Putamen (tissue), 1 donor: ENCODE results near the gene IL13.

Experiments used
- DNase-seq: peaks from one replicate; pipeline ENCODE4 v3.0.0-alpha.2; 2016; ENCODE audit warnings: low spot score

Gene IL13

DNA sequence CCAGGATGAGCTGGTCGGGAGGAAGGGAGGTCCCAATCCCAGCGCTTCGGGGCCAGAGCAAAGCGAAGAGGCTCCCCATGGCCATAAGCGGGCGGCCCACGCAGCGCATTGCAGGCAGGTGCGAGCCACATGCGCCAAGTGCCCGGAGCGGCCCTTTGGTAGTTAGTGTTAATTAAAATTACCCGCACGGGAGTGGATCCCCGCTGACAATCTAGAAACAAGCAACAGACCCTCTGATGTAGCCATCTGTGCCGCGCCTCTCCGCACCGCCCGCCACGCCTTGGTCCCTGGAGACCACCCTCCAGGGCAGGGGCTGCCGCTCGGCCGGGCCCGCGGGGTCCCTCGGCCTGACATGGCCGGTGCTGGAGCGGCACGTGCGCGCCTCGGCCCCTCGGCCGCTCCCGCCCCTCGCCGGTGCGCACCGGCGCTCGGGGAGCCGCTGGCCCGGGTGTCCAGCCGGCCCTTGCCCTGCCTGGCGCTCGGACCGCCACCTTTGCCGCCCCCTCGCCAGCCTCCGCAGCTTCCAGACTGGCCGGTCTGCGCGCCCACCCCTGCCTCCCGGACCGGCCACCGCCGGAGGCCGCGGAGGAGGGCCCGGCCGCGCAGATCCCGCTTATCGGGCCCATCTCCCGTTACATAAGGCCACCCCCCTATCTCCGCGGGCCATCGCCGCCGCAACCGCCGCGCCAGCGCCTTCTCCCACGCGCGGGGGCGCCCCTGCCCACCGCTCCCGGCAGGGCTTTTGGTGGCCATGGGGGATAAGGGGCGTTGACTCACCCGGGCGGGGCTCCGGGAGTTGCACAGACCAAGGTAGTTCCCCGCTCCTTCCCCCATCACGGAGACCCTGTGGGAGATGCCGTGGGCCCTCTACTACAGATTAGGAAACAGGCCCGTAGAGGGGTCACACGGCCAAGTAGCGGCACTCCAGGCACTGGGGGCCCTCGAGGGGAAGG lies 1.9 kb upstream of the IL13 start:
- DNase-seq = peak; percentile 15

DNA sequence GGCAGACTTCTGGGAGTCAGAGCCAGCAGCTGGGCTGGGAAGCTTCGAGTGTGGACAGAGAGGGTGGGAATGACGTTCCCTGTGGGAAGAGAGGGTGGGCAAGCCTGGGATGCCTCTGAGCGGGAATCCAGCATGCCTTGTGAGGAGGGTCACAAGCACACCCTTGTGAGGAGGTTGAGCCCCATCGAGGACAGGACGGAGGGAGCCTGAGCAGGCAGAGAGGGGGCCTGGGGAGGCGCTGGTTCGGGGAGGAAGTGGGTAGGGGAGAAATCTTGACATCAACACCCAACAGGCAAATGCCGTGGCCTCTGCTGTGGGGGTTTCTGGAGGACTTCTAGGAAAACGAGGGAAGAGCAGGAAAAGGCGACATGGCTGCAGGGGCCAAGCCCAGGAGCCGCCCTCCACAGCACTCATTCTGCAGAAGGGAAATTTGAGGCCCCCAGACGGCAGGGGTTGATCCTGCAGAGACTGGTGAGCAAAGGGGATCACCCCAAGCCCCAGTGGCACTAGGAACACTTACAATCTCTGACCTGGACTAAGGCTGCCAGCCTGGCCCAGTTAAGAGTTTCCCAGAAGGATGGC lies 1.1 kb upstream of the IL13 start:
- no peak for DNase-seq

DNA sequence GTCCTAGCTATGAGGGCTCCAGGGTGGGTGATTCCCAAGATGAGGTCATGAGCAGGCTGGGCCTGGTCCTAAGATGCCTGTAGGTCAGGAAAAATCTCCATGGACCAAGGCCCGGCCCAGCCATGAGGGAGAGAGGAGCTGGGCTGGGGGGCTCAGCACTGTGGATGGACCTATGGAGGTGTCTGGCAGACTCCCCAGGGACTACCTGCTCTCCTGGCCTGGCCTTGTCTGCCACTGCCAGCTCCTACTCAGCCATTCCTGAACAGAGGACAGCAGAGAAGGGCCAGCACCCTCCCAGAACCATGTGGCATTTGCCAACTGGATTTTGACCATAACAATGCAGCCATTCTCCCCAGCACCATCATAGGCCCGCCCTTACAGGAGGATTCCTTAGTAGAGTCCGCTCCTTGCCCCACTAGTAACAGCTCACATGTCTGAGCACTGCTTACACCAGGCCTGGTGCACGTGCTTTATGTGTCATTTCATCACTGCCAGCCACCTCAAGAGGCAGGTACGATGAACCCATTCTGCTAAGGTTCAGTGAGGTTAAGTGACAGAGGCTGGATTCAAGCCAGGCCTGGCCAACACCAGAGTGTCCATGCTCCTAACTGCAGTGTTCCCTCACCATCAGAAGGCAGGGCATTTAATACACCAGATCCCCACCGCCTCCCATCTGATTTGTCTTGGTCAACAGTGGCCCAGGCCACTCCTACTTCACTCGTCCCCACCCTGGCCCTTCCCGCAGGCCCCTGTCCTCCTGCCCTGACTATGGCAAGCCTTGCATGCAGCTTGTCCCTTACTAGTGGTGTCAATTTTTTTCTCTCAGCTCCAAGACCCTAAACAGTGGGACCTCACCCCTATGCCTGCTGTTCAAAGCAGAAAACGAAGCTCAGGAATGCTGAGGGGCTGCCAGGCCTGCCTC lies 669 bp downstream of the IL13 start:
- peak; percentile 9 for DNase-seq

DNA sequence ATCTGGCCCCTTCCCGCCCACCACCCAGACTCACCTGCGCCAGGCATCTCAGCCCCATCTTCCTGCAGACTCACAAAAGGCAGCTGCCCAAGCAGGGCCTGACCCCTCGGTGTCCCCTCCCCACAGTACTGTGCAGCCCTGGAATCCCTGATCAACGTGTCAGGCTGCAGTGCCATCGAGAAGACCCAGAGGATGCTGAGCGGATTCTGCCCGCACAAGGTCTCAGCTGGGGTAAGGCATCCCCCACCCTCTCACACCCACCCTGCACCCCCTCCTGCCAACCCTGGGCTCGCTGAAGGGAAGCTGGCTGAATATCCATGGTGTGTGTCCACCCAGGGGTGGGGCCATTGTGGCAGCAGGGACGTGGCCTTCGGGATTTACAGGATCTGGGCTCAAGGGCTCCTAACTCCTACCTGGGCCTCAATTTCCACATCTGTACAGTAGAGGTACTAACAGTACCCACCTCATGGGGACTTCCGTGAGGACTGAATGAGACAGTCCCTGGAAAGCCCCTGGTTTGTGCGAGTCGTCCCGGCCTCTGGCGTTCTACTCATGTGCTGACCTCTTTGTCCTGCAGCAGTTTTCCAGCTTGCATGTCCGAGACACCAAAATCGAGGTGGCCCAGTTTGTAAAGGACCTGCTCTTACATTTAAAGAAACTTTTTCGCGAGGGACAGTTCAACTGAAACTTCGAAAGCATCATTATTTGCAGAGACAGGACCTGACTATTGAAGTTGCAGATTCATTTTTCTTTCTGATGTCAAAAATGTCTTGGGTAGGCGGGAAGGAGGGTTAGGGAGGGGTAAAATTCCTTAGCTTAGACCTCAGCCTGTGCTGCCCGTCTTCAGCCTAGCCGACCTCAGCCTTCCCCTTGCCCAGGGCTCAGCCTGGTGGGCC lies 1.9 kb downstream of the IL13 start:
- DNase-seq = no peak

DNA sequence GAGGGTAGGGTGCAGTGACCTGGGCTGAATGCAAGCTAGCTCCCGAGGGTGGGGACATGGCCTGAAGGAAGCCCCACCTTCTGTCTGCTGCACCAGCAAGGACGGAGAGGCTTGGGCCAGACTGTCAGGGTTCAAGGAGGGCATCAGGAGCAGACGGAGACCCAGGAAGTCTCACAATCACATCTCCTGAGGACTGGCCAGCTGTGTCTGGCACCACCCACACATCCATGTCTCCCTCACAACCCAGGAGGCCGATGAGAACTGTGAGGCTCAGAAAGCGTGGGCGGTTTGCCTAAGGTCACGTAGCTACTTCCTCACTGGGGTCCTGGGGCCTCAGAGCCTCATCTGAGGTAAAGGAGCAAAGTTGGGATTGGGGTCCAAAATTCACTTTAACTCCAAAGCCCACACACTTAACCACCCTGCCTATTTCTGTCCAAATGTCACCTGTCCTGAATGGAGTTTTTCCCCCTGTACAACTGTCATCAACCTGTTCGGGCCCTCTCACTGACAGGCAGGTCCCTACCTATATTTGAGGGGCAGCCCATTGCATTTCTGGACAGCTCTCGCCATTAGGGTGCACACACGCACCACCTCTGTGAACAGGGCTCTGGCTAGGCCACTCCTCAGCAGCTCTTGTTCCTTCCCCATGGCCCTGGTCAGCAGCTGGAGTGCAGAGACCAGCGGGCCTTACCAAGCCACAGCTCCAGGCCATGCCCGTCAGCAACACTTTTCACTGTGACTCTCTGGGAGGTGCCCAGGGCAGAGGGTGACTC lies 3.4 kb downstream of the IL13 start:
- DNase-seq = no peak

DNA sequence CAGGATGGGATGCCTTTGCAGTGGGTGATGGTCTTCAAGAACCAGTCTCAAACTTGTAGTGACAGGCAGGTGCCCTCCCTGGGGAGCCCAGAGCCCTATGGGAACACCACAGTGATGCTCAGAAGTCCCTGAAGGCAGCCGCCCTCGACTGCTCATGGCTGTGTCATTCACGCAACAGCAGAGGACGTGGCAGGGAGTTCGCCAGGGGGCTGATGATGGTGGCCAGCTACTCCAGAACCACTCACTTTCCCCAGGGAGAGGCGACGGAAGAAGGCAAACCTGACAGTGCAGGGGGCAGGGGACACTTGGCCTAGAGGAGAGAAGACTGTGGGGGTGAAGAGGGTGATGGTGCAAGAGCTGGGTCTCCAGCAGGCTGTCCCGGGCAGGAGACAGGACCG lies 4.0 kb downstream of the IL13 start:
- DNase-seq = no peak

DNA sequence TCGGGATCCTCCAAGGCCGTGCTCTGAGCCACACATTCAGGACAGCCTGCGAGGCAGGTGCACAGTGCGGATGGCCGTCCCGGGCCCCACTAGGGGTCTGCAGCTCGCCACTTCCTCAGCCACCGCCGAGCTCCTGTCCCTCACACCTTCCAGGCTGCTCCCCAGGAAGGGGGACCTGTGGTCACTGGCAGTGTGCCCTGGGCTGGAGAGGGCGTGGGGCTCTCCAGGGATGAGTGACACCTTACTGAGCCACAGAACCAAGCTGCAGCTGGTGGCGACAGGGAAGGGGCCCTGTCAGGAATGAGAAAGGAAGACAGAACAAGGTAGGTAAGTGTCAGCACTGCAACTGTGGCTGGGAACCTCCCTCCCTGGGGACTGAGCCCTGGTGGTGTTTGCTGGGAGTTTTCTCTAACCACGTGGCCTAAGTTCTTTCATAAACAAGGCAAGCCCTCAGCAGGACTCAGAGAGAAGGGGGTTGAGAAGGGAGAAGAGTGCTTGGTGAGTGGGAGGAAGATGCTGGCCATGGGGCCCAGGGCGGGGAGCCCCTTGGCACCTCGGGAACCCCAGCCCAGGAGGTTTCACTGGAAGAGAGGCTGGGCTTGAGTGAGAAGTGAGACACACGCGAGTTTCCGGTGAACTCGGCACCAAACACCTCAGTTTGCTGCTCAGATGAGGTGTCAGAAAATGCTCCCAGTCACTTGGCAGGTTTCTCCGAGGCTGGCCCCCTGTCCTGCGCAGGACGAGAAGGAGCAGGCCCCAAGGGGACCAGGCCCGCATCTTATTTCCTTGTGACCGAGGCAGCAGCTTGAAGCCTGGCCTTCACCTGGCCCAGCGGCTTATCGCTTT lies 5.2 kb downstream of the IL13 start:
- DNase-seq = no peak

DNA sequence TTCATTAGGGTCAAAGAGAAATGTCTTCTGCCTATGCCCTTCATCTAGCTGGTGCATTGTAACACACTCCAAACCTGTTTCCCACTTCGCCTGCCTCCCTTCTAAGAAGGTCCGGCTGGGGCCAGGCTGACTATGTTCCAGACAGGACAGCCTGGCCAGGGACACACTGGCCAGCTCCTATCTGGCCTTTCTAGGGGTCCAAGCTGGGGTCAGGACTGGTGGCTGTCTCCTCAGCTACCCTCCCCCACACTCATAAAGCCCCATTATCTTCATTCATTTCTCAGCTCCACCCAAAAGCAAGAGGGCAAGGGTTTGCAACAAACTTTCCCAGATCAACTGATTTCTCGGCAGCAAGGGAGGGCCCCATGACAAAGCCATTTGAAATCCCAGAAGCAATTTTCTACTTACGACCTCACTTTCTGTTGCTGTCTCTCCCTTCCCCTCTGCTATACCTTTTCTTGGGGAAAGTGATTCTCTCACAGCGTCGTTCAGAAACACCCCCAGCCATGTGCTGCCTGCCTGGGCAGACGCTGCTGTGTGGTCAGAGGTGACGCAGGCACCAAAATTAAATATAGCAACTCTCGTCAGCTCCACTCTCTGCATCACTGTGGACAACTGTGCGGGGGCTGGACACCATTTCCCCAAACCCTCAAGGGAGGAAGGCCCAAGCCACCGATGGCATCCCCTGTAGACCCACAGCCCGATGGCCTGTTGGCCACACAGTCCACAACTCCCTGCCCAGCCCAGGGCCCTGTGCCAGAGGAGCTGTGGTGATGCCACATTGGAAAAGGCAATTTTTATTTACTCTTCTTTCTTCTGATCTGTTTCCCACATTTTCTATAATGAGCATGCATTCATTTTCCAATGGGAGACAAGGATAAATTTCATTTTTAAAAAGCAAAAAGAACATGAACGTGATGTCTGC lies 6.1 kb downstream of the IL13 start:
- DNase-seq = no peak

DNA sequence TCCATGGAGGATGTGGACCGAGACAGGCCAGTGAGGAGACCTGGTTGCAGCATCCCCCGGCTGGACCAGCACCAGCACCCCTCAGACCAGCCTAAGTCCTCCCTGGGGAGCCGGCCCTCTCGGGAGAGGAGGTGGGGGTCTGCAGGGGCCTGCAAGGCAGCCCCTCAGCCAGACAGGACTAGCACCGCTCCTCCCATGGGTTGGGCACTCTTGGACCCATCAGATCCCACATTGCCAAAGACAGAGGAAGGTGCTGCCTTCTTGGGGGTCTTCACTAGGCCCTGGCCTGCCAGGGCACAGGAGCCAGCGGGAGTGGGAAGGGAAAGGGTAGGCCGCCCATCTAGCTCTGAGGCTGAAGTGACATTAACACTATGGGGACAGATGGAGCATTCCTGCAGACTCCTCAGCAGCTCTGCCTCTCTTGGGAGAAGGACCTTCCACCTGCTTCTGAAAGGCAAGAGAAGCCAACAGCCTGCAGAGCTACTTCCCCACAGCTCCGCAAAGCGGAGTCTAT lies 6.8 kb downstream of the IL13 start:
- no peak for DNase-seq

DNA sequence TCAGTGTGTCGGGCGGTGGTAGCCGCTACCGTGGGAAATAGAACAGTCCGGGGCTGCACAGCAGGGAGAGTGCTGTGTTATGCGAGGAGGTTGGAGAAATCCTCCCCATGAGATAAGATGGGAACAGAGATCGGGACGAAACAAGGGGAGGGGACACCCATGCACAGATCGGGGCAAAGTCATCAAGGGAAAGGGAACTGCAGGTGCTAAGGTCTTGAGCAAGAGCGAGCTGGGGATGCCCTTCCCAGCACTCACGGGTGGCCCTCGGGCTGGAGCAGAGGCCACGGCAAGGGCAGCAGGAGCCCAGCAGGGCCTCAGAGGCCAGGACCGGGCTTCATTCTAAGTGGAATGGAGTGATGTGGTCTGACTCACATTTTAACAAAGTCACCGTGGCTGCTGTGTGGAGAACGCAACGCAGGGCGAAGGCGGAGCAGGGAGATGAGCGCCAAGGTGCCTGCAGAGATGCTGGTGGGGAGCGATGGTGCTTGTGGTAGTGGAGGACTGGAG lies 7.7 kb downstream of the IL13 start:
- DNase-seq = no peak

DNA sequence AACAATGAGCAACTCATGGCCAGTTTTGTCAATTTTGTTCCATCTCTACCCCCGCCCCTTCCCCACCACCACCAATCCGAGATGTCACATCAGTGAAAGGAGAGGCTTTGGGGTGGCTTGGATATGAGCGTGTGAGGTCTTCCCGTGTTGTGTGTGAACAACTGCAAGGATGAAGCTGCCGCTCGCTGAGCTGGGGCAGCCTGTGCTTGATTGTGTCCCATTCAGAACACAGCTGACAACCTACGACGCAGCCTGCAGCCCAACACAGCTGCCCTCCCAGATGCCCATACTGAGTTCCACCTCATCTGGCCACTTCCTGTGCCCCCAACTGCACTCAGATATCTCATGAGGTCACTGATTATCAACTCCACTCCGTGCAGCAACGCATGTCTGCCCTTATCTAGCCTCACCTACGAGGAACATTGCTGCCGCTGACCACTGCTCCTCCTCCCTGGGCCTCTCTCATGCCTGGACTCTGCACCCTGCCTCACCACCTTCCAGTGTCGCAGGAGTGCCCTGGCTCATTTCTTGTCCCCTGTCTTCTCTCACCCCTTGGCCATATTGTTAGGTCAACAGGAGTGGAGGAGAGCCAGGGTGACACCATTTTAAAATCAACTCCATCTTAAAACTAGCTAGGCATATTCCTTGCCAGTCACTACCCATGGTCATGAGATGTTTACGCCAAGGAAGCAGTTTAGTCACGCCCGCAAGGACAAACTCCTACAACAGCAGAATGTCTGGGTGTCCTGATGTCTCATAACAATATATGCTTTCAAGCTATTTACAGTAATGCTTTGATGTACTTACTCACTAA lies 8.5 kb downstream of the IL13 start:
- DNase-seq = no peak

DNA sequence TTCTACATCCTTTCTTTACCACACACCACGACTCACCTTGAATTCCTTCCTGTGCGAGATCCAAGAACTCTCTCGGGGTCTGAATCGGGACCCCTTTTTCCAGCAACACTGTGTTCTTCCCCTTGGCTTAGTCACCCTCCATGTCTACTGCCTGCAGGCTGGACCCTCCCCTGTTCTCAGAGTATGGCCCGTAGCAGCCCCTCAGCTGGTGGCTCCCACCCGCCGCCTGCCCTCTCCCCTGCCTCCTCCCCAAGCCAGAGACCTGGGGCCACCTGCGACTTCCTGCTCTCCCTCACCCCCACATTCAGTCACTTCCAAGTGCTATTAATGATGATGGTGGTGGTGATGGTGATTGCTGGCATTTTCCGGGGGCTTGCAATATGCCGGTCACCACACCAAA lies 9.3 kb downstream of the IL13 start:
- no peak for DNase-seq

DNA sequence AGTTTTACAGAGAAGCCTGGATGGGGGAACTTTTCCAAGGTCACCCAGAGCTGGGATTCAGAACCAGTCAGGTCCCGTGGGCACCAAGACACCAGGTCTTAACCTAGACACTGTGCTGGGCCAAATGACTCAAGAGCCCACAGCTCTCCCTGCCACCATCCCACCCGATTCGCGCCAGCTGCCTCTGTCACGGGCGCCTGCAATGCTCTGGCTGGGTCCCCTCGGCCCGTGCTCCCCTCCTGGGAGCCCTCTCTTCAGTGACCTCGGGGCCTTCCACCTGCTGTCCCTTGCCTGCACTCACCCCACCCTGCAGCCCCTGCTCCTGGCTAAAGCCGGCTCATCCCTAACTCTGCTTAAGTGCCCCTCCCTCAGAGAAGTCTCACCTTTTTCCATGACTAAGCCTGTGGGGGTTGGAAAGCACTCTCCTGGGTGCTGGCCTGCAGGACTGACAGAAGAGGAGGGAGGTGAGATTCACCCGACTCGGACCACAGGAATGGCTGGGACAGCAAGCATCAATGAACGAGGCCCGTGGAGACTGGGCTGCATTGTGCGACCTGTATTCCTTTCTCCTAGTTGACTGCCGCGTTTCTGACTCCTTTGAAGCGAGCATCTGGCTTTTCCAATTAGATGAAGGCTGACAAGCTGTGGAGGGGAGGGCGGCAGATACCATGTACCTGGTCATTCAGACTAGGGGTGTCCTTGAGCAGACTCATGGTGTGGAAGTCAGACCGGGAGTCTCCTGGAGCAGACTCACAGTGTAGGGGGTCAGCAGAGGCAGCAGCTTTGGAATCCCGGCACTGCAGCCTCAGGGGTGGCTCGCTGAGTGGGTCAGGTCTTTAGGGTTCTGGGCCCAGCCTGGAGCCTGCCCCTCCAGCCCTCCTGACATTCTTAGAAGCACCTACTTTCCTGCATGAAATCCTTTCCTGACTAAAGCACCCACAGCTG lies 10.1 kb downstream of the IL13 start:
- DNase-seq = no peak

DNA sequence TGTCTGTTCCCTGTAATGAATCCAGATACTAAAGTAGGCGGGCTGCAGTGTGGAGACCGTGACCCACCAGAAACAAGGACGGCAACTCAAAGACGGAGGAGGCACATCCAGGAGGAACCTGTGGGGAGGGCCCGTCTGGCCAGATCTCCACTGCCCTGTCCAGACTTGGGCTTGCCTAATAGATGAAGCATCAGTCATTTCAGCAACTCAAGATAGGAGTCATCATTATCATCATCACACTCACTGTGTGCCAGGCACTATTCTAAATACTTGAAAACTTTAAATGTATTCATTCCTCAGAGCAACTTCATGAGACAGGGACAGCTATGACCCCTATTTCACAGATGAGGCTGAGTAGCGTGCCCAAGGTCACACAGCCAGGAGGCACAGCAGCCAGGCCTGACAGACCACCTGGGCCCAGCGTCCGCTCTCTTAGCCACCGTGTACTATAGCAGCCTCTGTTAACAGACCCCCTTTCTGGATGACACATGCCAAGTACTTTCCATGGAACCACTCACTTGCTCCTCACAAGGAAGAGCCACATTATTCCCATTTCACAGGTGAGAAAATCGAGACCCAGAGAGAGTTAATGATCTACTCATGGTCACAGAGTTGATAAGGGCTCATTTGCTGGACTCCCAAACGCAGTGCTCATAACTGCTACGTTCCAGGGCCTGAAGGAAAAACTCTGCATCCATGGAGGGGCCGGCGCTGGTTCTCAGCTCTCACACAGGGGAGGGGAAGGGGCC lies 10.9 kb downstream of the IL13 start:
- no peak for DNase-seq

DNA sequence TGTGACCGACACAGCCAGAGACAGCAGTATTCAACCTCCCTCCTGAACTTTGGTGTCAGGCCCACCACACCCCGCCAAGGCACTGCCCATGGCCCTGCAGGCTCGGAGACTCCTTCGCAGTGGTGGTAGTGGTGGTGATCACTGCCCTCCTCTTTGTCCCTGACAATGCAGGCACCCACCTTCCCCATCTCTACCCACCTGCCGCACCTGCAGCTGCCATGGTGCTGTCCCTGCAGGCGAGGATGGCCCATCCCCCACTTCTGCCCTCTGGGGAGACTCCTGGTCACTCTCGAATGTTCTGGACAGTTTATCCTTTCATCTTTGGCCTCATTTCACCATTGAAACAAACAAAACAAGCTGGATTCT lies 11.5 kb downstream of the IL13 start:
- no peak for DNase-seq
